NCI-H345 treated with DMSO at 0.1 percent for 48 hours (cell line): ENCODE data around the gene KRT3.

ENCODE experiments used
- DNase-seq: peaks from one replicate; lab custom pipeline; 2025; ENCODE audit not compliant: unreplicated experiment; lab: John Stamatoyannopoulos, UW

The KRT3 gene

DNA sequence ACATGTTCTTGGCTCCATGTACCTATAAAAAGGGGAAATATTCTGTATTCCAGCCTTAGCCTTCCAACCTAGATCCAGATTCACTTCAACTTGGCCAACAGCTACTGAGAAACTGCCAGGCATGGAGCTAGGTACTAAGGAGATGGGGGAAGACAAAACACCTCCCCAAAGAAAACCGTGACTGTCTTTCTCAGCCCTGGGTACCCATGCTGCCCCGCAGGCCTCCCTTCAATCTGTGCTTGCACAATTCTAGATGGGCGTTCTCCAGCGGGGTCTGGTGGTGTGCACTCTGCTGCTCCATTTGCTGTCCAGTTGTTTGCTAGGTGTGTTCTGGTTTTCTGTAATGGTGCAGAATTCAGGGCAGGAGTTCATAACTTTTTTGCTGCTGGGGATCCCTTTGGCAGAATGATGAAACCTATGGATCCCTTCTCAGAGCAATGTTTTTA, 18.8 kb upstream of the KRT3 start:
- DNase-seq, result no peak

GRCh38 chr12:52813885-52814709, 18.2 kb upstream of the KRT3 start, which contains the start of gene KRT4:
TSS of gene KRT4 (minus strand) at chr12:52814116. CDS start at chr12:52814058, 58 bp downstream.
- no peak for DNase-seq

GRCh38 chr12:52813203-52813819, 17.4 kb upstream of the KRT3 start:
- no peak for DNase-seq

GRCh38 chr12:52812749-52813148, 16.8 kb upstream of the KRT3 start:
- DNase-seq, result no peak

GRCh38 chr12:52812073-52812400, 16.1 kb upstream of the KRT3 start:
- DNase-seq, result no peak

DNA sequence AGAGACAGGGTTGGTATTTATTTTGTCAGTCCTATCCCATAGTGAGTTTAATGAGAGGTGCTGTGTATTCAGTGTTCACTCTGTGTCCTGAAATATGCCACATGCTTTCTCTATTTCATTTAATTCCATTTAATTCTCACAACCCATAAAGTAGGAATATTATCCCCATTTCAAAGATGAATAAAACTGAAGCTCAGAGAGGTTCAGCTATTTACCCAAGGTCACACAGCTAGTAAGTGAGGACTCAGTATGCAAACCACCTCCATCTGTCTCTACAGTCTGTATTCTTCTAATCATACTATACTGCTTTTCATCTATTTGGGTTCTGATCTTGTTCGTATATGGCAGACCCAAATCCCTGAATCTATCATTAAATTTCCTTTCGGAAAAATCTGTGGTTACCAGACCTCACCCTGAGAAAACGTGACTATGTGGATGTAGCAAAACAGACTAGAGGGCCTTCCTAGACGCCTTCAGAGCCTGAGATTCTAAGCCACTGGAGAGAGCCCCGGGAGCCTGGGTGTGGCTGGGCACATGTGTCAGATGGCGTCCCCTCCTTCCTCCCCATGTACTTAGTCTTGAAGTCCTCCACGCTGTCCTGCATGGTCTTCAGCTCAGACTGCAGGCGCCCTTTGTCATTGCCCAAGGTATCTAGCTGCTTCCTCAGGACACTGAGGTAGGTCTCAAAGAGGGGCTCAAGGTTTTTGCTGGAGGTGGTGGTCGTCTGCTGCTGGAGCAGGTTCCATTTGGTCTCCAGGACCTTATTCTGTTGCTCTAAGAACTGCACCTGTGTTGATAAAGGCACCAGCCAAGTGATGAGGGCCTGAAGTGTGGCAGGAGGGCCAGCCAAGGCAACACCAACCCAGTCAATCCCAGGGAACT, 15.5 kb upstream of the KRT3 start:
- no peak for DNase-seq

- no peak for DNase-seq
Measured at GRCh38 chr12:52810554-52810953, 14.6 kb upstream of the KRT3 start.

- no peak for DNase-seq
Measured at GRCh38 chr12:52809166-52809565, 13.2 kb upstream of the KRT3 start.

DNA sequence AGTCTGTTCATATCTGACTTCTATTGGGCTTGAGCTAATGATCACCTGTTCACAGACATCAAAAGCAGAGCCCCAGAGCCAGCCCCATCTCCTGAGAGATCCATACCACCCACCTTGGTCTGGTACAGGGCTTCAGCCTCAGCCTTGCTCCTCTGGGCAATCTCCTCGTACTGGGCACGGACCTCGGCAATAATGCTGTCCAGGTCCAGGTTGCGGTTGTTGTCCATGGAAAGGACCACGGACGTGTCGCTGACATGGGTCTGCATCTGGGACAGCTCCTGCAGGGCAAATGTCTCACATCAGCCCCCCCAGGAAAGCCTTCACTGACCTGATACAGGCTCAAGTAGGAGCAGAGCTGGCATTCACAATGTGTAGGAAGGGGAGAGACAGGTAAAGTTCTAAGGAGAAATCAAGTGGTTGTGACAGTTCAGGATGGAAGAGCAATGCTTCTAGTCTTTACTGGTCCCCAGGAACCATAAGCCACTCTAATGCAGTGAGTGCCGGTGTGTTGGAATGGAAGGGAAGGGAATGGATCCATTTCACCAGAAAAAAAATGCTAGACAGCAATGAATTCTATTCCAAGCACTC, 12.8 kb upstream of the KRT3 start:
- DNase-seq, result no peak

DNA sequence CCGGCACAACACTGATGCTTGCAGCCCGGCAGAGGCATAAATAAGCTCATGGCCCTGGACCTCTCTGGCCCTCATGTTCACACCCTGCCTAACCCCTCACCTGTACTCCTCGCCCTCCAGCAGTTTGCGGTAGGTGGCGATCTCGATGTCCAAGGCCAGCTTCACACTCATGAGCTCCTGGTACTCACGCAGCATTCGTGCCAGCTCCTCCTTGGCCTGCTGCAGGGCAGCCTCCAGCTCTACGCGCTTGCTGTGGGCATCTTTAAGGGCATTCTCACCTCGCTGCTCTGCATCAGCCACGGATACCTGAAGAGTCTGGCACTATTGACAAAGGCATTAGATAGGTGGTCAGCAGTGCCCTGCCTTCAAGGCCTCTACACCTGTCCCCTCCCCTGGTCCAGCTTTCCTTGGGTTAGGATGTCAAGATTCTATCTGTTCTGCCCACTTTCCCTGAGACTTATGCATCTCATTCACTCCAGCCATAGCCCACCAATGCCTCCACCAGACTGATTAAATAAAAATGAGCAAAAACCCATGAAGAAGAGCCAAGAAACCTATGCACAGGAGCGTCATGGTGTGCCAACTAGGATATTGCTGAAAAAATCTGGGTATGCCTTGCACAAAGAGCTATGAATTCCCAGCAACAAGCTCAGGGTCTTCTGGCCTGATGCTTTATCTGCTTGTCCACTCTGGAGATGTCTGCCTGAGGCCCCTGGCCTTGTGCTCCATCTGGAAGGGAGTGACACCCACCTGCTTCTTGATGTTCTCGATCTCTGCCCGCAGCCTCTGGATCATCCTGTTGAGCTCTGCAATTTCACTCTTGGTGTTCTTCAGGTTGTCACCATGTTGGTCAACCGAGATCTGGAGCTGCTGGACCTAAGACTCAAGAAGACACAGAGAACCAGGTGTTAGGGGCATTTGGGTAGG, 11.9 kb upstream of the KRT3 start:
- DNase-seq, result no peak

DNA sequence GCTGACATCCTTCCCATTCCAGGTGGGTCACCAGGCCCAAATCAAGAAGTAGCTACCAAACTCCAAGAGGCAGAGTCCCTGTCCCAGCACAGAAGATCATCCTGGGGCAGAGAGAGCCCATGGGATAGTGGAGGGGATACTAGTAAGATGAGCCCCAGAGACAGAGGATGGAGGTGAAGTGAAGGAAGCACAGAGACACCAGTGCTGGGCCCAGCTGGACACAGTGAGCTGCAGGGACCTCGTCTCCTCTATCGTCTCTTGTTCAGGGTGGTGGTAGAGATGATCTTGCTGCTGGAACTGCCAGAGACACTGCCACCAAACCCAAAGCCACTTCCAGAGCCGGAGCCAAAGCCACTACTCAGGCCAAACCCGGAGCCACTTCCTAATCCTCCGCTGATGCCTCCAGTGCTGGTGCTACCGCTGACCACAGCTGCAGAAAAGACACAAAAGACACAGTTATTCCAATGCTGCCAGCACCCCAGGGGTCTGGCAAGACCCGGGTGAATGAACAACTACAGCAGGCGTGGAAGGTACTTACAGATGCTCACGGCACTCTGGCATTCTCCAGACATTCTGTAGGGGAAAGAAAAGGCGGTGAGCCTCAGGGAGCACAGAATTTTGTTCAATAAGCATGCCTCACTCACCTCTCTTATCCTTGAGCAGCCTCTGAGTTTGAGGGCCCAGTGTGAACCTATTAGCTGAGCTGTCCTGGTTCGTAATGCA, 11.1 kb upstream of the KRT3 start:
- DNase-seq, result no peak

DNA sequence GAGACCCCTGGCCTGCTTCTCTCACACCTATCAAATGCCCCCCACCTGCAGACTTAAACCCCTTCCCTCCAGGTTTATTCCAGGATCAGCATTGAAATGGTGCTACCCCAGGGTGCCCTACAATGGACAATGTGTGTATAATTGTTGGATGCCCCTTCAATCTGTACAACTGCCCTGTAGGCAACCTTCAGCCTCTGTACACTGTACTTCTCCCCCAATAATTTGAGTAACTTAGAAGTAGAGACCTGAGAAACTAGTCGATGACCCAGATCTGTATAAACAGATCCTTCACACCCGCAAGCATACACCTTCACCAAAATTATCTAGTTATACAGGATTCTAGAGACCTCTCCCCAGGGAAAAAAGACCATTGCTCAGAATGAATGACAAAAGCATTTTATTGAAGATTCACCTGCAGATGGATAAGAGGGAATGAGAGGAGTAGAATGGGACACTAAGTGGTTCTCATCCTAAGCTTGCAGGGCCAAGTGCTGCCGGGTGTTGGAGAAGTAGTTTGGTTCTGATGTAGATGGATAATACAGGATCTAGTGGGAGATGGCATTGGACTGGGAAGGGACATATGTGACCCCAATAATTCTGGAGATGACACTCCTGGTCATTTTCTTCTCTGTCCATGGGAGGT, 10.4 kb upstream of the KRT3 start:
- no peak for DNase-seq

DNA sequence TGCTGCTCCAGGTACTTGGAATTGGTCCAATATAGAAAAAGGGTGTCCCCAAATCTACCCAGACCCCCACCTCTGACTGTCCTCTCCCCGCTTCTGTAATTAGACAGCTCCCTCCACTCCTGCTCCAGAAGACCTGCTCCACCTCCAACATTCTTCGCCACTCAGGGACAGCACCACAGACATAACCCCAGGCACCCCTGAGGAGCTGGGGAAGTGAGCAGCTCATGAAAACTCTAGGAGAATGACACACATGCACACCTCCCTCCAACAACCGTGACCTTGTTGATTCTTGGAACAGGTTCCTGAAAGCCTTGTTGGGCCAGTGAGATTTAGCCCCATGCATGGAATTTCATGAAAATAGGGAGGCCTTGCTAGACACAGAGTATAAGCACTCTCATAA, 9.8 kb upstream of the KRT3 start:
- DNase-seq, result no peak

DNA sequence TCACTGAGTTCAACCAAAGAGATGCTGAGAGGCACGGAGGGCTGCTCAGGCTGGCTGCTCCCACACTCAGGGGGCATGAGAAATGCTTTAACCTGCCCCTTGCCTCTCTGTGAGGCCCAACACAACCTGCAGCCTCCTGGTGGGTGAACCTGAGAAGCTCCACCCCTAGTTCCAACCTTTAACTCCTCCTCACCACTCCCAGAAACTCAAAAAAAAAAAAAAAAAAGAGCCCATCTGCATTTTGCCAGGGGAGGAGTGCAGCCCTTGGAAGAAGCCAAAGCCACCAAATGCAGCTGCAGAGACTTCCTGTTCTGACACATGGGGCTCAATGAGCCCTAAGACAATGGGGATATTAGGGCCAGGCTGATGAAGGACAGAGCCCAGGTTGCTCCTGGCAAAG, 9.1 kb upstream of the KRT3 start:
- DNase-seq, result no peak

- no peak for DNase-seq
Measured at GRCh38 chr12:52802442-52802841, 6.5 kb upstream of the KRT3 start.

DNA sequence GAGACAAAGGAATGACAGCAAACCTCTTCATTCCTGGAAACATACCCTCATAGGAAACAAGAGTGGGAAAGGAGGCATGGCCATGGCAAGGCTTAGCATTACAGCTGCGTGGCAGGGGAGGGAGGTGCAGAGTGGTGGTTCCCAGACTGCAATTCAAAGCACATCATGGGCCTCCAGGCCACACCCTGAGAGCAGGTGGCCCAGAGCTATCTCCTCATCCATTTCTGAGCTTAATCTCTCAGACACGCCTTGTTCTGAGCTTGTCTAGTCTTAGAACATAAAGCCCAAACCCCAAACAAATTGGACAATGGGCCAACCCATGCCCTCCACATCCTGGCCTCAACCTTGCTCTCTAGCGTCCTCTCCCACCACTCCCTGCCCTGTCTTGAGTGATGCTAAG, 5.9 kb upstream of the KRT3 start:
- DNase-seq, result no peak

GRCh38 chr12:52800259-52800917, 4.5 kb upstream of the KRT3 start:
- no peak for DNase-seq

GRCh38 chr12:52799505-52800211, 3.7 kb upstream of the KRT3 start:
- no peak for DNase-seq
